Smooth muscle cell (in vitro differentiated cells): ENCODE measurements around the gene TLR7. TPM values are rescaled to one million over a fixed set of nuclear protein-coding genes. Genes with fewer than 3 reads are reported as not detected.

Experiments
- DNase-seq: peaks from one replicate; lab custom pipeline; 2025; ENCODE audit not compliant: unreplicated experiment; lab: John Stamatoyannopoulos, UW
- H2AFZ ChIP-seq: fragments of 200-600 bp; sonication (generic); 2 replicates; pipeline ENCODE4 v1.6.0; 2016; ENCODE audit warnings: antibody characterized with exemption, low read depth, mild to moderate bottlenecking
- H3F3A ChIP-seq: fragments of 200-600 bp; sonication (generic); 2 replicates; pipeline ENCODE4 v1.6.0; 2017; ENCODE audit warnings: antibody characterized with exemption, low read depth
- H3K27ac ChIP-seq: fragments of 200-600 bp; sonication (generic); 2 replicates; pipeline ENCODE4 v1.5.1; 2016; ENCODE audit warnings: low read depth, mild to moderate bottlenecking
- H3K27me3 ChIP-seq: fragments of 200-600 bp; sonication (generic); 2 replicates; pipeline ENCODE4 v1.6.1; 2016; ENCODE audit warnings: low read depth, mild to moderate bottlenecking
- H3K36me3 ChIP-seq: fragments of 200-600 bp; sonication (generic); 2 replicates; pipeline ENCODE4 v1.5.1; 2016; ENCODE audit warnings: low read depth
- H3K4me1 ChIP-seq: fragments of 200-600 bp; sonication (generic); 2 replicates; pipeline ENCODE4 v1.5.1; 2016; ENCODE audit warnings: low read depth
- H3K4me2 ChIP-seq: fragments of 200-600 bp; sonication (generic); 2 replicates; pipeline ENCODE4 v1.6.0; 2016; ENCODE audit warnings: mild to moderate bottlenecking
- H3K4me3 ChIP-seq: fragments of 200-600 bp; sonication (generic); 2 replicates; pipeline ENCODE4 v1.5.1; 2016; ENCODE audit warnings: mild to moderate bottlenecking
- H3K79me2 ChIP-seq: fragments of 200-600 bp; sonication (generic); 2 replicates; pipeline ENCODE4 v1.6.0; 2016; ENCODE audit warnings: low read depth, mild to moderate bottlenecking
- H3K9ac ChIP-seq: fragments of 200-600 bp; sonication (generic); 2 replicates; pipeline ENCODE4 v1.6.0; 2016; ENCODE audit warnings: low read depth
- H3K9me3 ChIP-seq: fragments of 200-600 bp; sonication (generic); replicated peaks from 2 replicates; pipeline ENCODE4 v1.5.1; 2016; ENCODE audit warnings: low read depth
- H4K20me1 ChIP-seq: fragments of 200-600 bp; sonication (generic); 2 replicates; pipeline ENCODE4 v1.6.0; 2016; ENCODE audit warnings: low read depth
- CTCF ChIP-seq: fragments of 200-600 bp; sonication (generic); IDR thresholded peaks from 2 replicates; pipeline ENCODE4 v1.5.1; 2017; ENCODE audit warnings: borderline replicate concordance, mild to moderate bottlenecking, antibody characterized with exemption; ENCODE audit not compliant: insufficient read depth, poor library complexity, severe bottlenecking
- WGBS: methylation state at CpG from one replicate; pipeline ENCODE4 v1.1.7; 2016; ENCODE audit warnings: low lambda C conversion rate; 5-methylcytosine and 5-hydroxymethylcytosine counted together
- polyA plus RNA-seq: library from polyadenylated mRNA; unstranded; fragments of >200 nt; fragmentation: Nextera tagmentation; extraction: Ambion mirVana; gene quantifications from 2 replicates; pipeline ENCODE4 v1.2.1, GENCODE V29; 2016
- total RNA-seq: library from RNA; depleted of rRNA; stranded (reverse); fragments of >200 nt; gene quantifications from 2 replicates; pipeline ENCODE4 v1.2.3, GENCODE V29; 2014

TLR7 gene
- total and polyA plus RNA-seq, 2 experiments from 2014 or later, result 0.27 TPM; not detected in 1

- H3K27ac ChIP-seq, result no peak overlapping the region
- WGBS, result 89% methylated on average over 10 of the region's 10 CpGs
- no peak for DNase-seq
Measured at GRCh38 chrX:12921886-12922598, 55.2 kb downstream of the TLR7 start.

DNA sequence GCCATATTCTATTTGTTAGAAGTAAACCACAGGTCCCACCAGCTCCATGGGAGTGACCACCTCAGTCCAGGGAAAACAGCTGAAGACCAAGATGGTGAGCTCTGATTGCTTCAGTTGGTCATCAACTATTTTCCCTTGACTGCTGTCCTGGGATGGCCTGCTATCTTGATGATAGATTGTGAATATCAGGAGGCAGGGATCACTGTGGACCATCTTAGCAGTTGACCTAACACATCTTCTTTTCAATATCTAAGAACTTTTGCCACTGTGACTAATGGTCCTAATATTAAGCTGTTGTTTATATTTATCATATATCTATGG lies 55.7 kb downstream of the TLR7 start:
- Histone ChIP-seq H3K79me2 (no peaks in the 10 kb centered on the region), H3F3A (no peaks in the 10 kb centered on the region), H3K4me1 (no peaks in the 10 kb centered on the region), H3K27ac (no peak overlapping the region), H2AFZ (no peak overlapping the region), H3K9me3 (peaks cover 4% of the 10 kb centered on the region), H4K20me1 (no peaks in the 10 kb centered on the region), H3K4me2 (no peak overlapping the region), H3K27me3 (no peaks in the 10 kb centered on the region), H3K9ac (no peak overlapping the region), H3K4me3 (no peak overlapping the region), H3K36me3 (no peaks in the 10 kb centered on the region)
- no peak for DNase-seq
- TF ChIP-seq CTCF, result no peak

More at GRCh38 chrX:12921886-12922598, 55.2 kb downstream of the TLR7 start:
- no peaks in the 10 kb centered on the region for H4K20me1 ChIP-seq
- no peak for TF ChIP-seq CTCF
- no peaks in the 10 kb centered on the region for H3K27me3 ChIP-seq
- no peaks in the 10 kb centered on the region for H3K36me3 ChIP-seq
- H3F3A ChIP-seq, result no peaks in the 10 kb centered on the region
- H3K4me1 ChIP-seq, result no peaks in the 10 kb centered on the region
- no peak overlapping the region for H2AFZ ChIP-seq
- H3K4me3 ChIP-seq, result no peak overlapping the region
- H3K9me3 ChIP-seq, result peaks cover 4% of the 10 kb centered on the region
- H3K9ac ChIP-seq, result no peak overlapping the region
- H3K4me2 ChIP-seq, result no peak overlapping the region
- H3K79me2 ChIP-seq, result no peaks in the 10 kb centered on the region

- Histone ChIP-seq H3K9me3 (no peaks in the 10 kb centered on the region), H3K4me3 (no peak overlapping the region), H3K4me1 (no peaks in the 10 kb centered on the region), H4K20me1 (no peaks in the 10 kb centered on the region), H3K9ac (no peak overlapping the region), H3K36me3 (no peaks in the 10 kb centered on the region), H3F3A (no peaks in the 10 kb centered on the region), H2AFZ (no peak overlapping the region), H3K79me2 (no peaks in the 10 kb centered on the region), H3K4me2 (no peak overlapping the region), H3K27me3 (no peaks in the 10 kb centered on the region), H3K27ac (no peak overlapping the region)
- DNase-seq, result no peak
- 73% methylated on average over 4 of the region's 4 CpGs for WGBS
- TF ChIP-seq CTCF, result no peak
Measured at GRCh38 chrX:12929701-12930100, 62.8 kb downstream of the TLR7 start.

- H3F3A ChIP-seq, result no peaks in the 10 kb centered on the region
- H2AFZ ChIP-seq, result no peak overlapping the region
- H3K9ac ChIP-seq, result no peak overlapping the region
- H3K36me3 ChIP-seq, result no peaks in the 10 kb centered on the region
- H3K4me3 ChIP-seq, result no peak overlapping the region
- H3K4me1 ChIP-seq, result no peaks in the 10 kb centered on the region
- 88% methylated on average over 2 of the region's 2 CpGs for WGBS
- DNase-seq, result no peak
- no peak for TF ChIP-seq CTCF
- H3K79me2 ChIP-seq, result no peaks in the 10 kb centered on the region
- H3K9me3 ChIP-seq, result no peaks in the 10 kb centered on the region
- no peaks in the 10 kb centered on the region for H4K20me1 ChIP-seq
- H3K27me3 ChIP-seq, result no peaks in the 10 kb centered on the region
- H3K27ac ChIP-seq, result no peak overlapping the region
- no peak overlapping the region for H3K4me2 ChIP-seq
Measured at GRCh38 chrX:12930150-12930549, 63.3 kb downstream of the TLR7 start.
